Endothelial cell of umbilical vein (primary cell): ENCODE data around the gene NUMA1. TPM values are rescaled to one million over a fixed set of nuclear protein-coding genes. Genes with fewer than 3 reads are reported as not detected.

Experiments used
- BruUV-seq: library from RNA; stranded (reverse); fragments of 400-500 nt; replicated peaks from 2 replicates; lab custom pipeline; 2021; lab: Mats Ljungman, UMichigan
- CTCF ChIA-PET: fragments of 300-600, 350-600 bp; sonication (Branson Sonifier 250); formaldehyde crosslinking; loops from one replicate; lab custom pipeline; 2021; ENCODE audit warnings: antibody characterized with exemption, inconsistent platforms; lab: Charles Lee
- POLR2A ChIA-PET: fragments of 300-600, 350-600 bp; sonication (Branson Sonifier 250); formaldehyde crosslinking; loops from one replicate; lab custom pipeline; 2021; ENCODE audit warnings: antibody characterized with exemption, inconsistent platforms; lab: Charles Lee
- DNase-seq: peaks from one replicate; pipeline ENCODE4 v3.0.0-alpha.2; 2011; ENCODE audit warnings: low read depth, low spot score
- FAIRE-seq: peaks from 2 replicates; lab custom pipeline; 2011; peaks lifted over from hg19 to GRCh38; lab: Jason Lieb, UNC
- H2AFZ ChIP-seq: 2 replicates; pipeline ENCODE4 v1.6.0; 2012; ENCODE audit warnings: low read depth, low read length, control low read depth, inconsistent platforms
- H3K27ac ChIP-seq: 2 replicates; pipeline ENCODE4 v1.5.1; 2011; ENCODE audit warnings: low read depth, mild to moderate bottlenecking, control low read depth, low read length, moderate library complexity; ENCODE audit not compliant: insufficient read depth
- H3K27me3 ChIP-seq, 2 experiments: 2 replicates each; pipeline versions ENCODE4 v1.6.0 to v1.6.1; 2011; ENCODE audit warnings: low read length in 2 of 2, mixed read lengths in 1 of 2; ENCODE audit not compliant: control insufficient read depth in 2 of 2, insufficient read depth in 2 of 2
- H3K36me3 ChIP-seq, 2 experiments: 2 replicates in 1 of 2; 3 replicates in 1 of 2; pipeline ENCODE4 v1.5.1; 2011; ENCODE audit warnings: low read length in 2 of 2, mild to moderate bottlenecking in 1 of 2, moderate library complexity in 1 of 2; ENCODE audit not compliant: control insufficient read depth in 2 of 2, insufficient read depth in 2 of 2; ENCODE audit errors: extremely low read depth in 1 of 2
- H3K4me1 ChIP-seq: 3 replicates; pipeline ENCODE4 v1.5.1; 2011; ENCODE audit warnings: mild to moderate bottlenecking, low read length; ENCODE audit not compliant: control insufficient read depth, insufficient read depth; ENCODE audit errors: extremely low read depth
- H3K4me2 ChIP-seq: 2 replicates; pipeline ENCODE4 v1.6.1; 2011; ENCODE audit warnings: low read length, control low read depth, mixed read lengths; ENCODE audit not compliant: insufficient read depth
- H3K4me3 ChIP-seq, 3 experiments: fragments of 200-600 bp in 1 of 3; sonication (generic), shearing (Covaris generic) in 1 of 3; replicated peaks in 1 of 3; 2 replicates each; pipeline ENCODE4 v1.5.1; 2011 to 2016; ENCODE audit warnings: control low read depth in 3 of 3, low read length in 3 of 3, mild to moderate bottlenecking in 2 of 3, inconsistent platforms in 1 of 3, low read depth in 1 of 3, moderate library complexity in 1 of 3; ENCODE audit not compliant: insufficient read depth in 1 of 3
- H3K79me2 ChIP-seq: 2 replicates; pipeline ENCODE4 v1.6.0; 2012; ENCODE audit warnings: low read length, inconsistent platforms; ENCODE audit not compliant: control insufficient read depth, insufficient read depth
- H3K9ac ChIP-seq: replicated peaks from 2 replicates; pipeline ENCODE3; 2011; ENCODE audit warnings: low read length, control low read depth; ENCODE audit not compliant: insufficient read depth; ENCODE audit errors: extremely low read depth
- H3K9me1 ChIP-seq: replicated peaks from 3 replicates; pipeline ENCODE4 v1.6.0; 2011; ENCODE audit warnings: mild to moderate bottlenecking, low read length; ENCODE audit not compliant: control insufficient read depth, insufficient read depth; ENCODE audit errors: extremely low read depth
- H3K9me3 ChIP-seq: replicated peaks from 2 replicates; pipeline ENCODE4 v1.5.1; 2012; ENCODE audit warnings: low read length, inconsistent platforms; ENCODE audit not compliant: control insufficient read depth, insufficient read depth
- H4K20me1 ChIP-seq: replicated peaks from 2 replicates; pipeline ENCODE3; 2011; ENCODE audit warnings: mild to moderate bottlenecking, low read length; ENCODE audit not compliant: control insufficient read depth, insufficient read depth; ENCODE audit errors: extremely low read depth
- CTCF ChIP-seq, 2 donors: IDR thresholded peaks; 1 replicate in 1 of 2; 2 replicates in 1 of 2; pipeline ENCODE4 v1.5.1; 2011; ENCODE audit warnings: low read length in 2 of 2, mild to moderate bottlenecking in 2 of 2, moderate library complexity in 2 of 2, control low read depth in 1 of 2, inconsistent platforms in 1 of 2, low read depth in 1 of 2; ENCODE audit not compliant: insufficient read depth in 1 of 2; ENCODE audit errors: extremely low read depth in 1 of 2
- EZH2 ChIP-seq: IDR thresholded peaks from 2 replicates; pipeline ENCODE4 v1.6.1; 2012; ENCODE audit warnings: borderline replicate concordance, low read depth, mild to moderate bottlenecking, moderate library complexity, low read length, inconsistent platforms; ENCODE audit not compliant: severe bottlenecking
- FOS ChIP-seq: IDR thresholded peaks from 2 replicates; pipeline ENCODE4 v1.6.1; 2011; ENCODE audit warnings: mild to moderate bottlenecking, low read length, moderate library complexity, borderline replicate concordance; ENCODE audit not compliant: insufficient read depth
- GATA2 ChIP-seq: IDR thresholded peaks from 2 replicates; pipeline ENCODE4 v1.7.0; 2011; ENCODE audit warnings: low read depth, mild to moderate bottlenecking, moderate library complexity, mixed read lengths, low read length; ENCODE audit not compliant: insufficient read length, insufficient read depth
- JUN ChIP-seq: IDR thresholded peaks from 2 replicates; pipeline ENCODE4 v1.6.1; 2011; ENCODE audit warnings: borderline replicate concordance, low read depth; ENCODE audit not compliant: insufficient read length, insufficient read depth
- MAX ChIP-seq: IDR thresholded peaks from 2 replicates; pipeline ENCODE4 v1.6.1; 2011; ENCODE audit not compliant: insufficient read depth, insufficient read length
- MYC ChIP-seq: IDR thresholded peaks from one replicate; pipeline ENCODE4 v1.6.1; 2011; ENCODE audit warnings: mild to moderate bottlenecking, low read depth, low read length
- POLR2A ChIP-seq: IDR thresholded peaks from 2 replicates; pipeline ENCODE4 v1.6.1; 2012; ENCODE audit warnings: low read depth, mild to moderate bottlenecking, control low read depth, low read length
- POLR2AphosphoS5 ChIP-seq: IDR thresholded peaks from 2 replicates; pipeline ENCODE4 v1.6.1; 2012; ENCODE audit warnings: low read depth, mild to moderate bottlenecking, control low read depth, low read length, moderate library complexity; ENCODE audit not compliant: insufficient read depth
- dilution Hi-C: fragments of 300-500 bp; cut with MboI; formaldehyde crosslinking; loops from one replicate; pipeline ENCODE4 v1.15.0; 2019; ENCODE audit warnings: low sequenced_read_pairs; ENCODE audit not compliant: extremely low pct_ligation_motif_present
- intact Hi-C: fragments of 100-400 bp; cut with micrococcal nuclease; formaldehyde crosslinking; loops from one replicate; pipeline ENCODE4 v1.10.0; 2022
- polyA plus RNA-seq, 4 experiments: library from polyadenylated mRNA; depleted of rRNA in 3 of 4; stranded (reverse) in 3 of 4; unstranded in 1 of 4; fragments of >200 nt; gene quantifications; 2 replicates each; pipeline versions ENCODE4 v1.2.1 to v1.2.3, GENCODE V29; 2011 to 2012; ENCODE audit warnings: missing spikeins in 1 of 4
- total RNA-seq: library from RNA; stranded (reverse); gene quantifications from 2 replicates; pipeline ENCODE4 v1.2.3, GENCODE V29; 2021

NUMA1 gene
- total and polyA plus RNA-seq, 2 donors (not counting 3 experiments of a cell fraction or from before 2014, with no cell fraction given): 120 to 164 TPM

- peak; percentile 13 for TF ChIP-seq POLR2AphosphoS5
- no peak for TF ChIP-seq FOS
- intact Hi-C loops: no loop called here
- ChIA-PET CTCF (interaction anchor here (1.0 to 3.5 kb wide), 3 partner anchors 16 to 98 kb away, joined by 3 to 13 read pairs (median 6); no protein-coding TSS in a partner anchor), POLR2A (no interaction called here)
- H2AFZ ChIP-seq: no peak overlapping the region
- peaks cover 23 to 84% of the 10 kb centered on the region in 2 experiments for H3K36me3 ChIP-seq
- H3K4me2 ChIP-seq: no peak overlapping the region
- H3K9me3 ChIP-seq: no peaks in the 10 kb centered on the region
- H3K27me3 ChIP-seq: no peaks in the 10 kb centered on the region
- no TSS peak for BruUV-seq
- no peak overlapping the region for H3K9ac ChIP-seq
- no peak for FAIRE-seq
- DNase-seq: no peak
- peaks cover 7% of the 10 kb centered on the region for H3K4me1 ChIP-seq
- H3K4me3 ChIP-seq: no peak overlapping the region
- no peak overlapping the region for H3K27ac ChIP-seq
- no peaks in the 10 kb centered on the region for H3K9me1 ChIP-seq
- dilution Hi-C loops: no loop called here
- no peaks in the 10 kb centered on the region for H3K79me2 ChIP-seq
- H4K20me1 ChIP-seq: no peaks in the 10 kb centered on the region
Observed at GRCh38 chr11:72009156-72009555, 71.2 kb downstream of the NUMA1 start.

- FAIRE-seq (no peak), DNase-seq (no peak)
- peaks cover 7% of the 10 kb centered on the region for H3K4me1 ChIP-seq
- no peaks in the 10 kb centered on the region for H3K9me1 ChIP-seq
- no peak overlapping the region for H3K4me2 ChIP-seq
- ChIA-PET CTCF (interaction anchor here (1.0 to 3.5 kb wide), 4 partner anchors 16 to 423 kb away, joined by 3 to 13 read pairs (median 4); no protein-coding TSS in a partner anchor), POLR2A (no interaction called here)
- no peaks in the 10 kb centered on the region for H3K27me3 ChIP-seq
- intact Hi-C loops (no loop called here), dilution Hi-C loops (no loop called here)
- no peak overlapping the region for H2AFZ ChIP-seq
- peaks cover 23 to 84% of the 10 kb centered on the region in 2 experiments for H3K36me3 ChIP-seq
- H4K20me1 ChIP-seq: no peaks in the 10 kb centered on the region
- H3K4me3 ChIP-seq: no peak overlapping the region
- no peak overlapping the region for H3K27ac ChIP-seq
- TF ChIP-seq POLR2AphosphoS5 (no peak), GATA2 (no peak), POLR2A (no peak), EZH2 (no peak), MYC (no peak), JUN (no peak), MAX (no peak), CTCF (IDR thresholded peaks at IDR 0.05; ENCODE audit: extremely low read depth in 1 of 2, insufficient read depth in 1 of 2, low read depth in 1 of 2, low read length in 2 of 2) (no peak), FOS (no peak)
- H3K9me3 ChIP-seq: no peaks in the 10 kb centered on the region
- no peaks in the 10 kb centered on the region for H3K79me2 ChIP-seq
- H3K9ac ChIP-seq: no peak overlapping the region
- BruUV-seq: TSS peak; percentile 10
Observed at GRCh38 chr11:72008728-72009127, 71.6 kb downstream of the NUMA1 start.
